22Rv1 (cell line): ENCODE results near the gene PARP14.

Experiments
- ZFX ChIP-seq: fragments of 450-650 bp; IDR thresholded peaks from 2 replicates; pipeline ENCODE4 v1.6.1; 2017; ENCODE audit warnings: antibody characterized with exemption, borderline replicate concordance
- TF ChIP-seq, protein P1 (sequence below): fragments of 450-650 bp; IDR thresholded peaks from 2 replicates; pipeline ENCODE4 v1.5.1; 2017; ENCODE audit warnings: mild to moderate bottlenecking

DNA sequence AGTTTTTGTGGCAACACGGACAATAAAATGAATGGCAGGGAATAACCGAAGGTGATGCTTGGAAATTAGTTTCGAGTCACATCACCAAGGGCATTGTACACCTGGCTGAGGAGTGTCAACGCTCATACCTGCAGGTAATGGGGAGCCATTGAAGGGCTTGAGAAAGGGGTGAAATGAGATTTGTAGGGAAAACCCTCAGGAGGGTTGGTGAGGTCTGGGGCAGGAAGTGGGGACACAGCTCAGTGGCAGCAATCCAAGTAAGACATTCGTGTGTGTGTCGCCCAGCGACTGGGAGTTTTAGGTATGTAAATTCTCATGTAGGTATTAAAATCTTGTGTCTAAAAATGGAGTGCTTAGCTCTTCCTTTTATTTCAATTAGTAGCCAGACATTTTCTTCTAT lies 14.3 kb downstream of the PARP14 start:
- TF ChIP-seq, protein P1, sequence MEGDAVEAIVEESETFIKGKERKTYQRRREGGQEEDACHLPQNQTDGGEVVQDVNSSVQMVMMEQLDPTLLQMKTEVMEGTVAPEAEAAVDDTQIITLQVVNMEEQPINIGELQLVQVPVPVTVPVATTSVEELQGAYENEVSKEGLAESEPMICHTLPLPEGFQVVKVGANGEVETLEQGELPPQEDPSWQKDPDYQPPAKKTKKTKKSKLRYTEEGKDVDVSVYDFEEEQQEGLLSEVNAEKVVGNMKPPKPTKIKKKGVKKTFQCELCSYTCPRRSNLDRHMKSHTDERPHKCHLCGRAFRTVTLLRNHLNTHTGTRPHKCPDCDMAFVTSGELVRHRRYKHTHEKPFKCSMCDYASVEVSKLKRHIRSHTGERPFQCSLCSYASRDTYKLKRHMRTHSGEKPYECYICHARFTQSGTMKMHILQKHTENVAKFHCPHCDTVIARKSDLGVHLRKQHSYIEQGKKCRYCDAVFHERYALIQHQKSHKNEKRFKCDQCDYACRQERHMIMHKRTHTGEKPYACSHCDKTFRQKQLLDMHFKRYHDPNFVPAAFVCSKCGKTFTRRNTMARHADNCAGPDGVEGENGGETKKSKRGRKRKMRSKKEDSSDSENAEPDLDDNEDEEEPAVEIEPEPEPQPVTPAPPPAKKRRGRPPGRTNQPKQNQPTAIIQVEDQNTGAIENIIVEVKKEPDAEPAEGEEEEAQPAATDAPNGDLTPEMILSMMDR: no peak
- no peak for TF ChIP-seq ZFX
